Lower leg skin (tissue), 4 donors: ENCODE data around the gene B4GALT7. TPM values are rescaled to one million over a fixed set of nuclear protein-coding genes. Genes with fewer than 3 reads are reported as not detected.
"Not testable (repeated sequence)": the region's sequence is repeated elsewhere in the genome, so short reads cannot be mapped to it uniquely, and the experiment has no call there.

Experiments
- DNase-seq, 2 donors: peaks; one replicate each; pipeline ENCODE4 v3.0.0-alpha.2; 2019; ENCODE audit warnings: low spot score in 2 of 2
- H3K4me3 ChIP-seq: fragments of 200-600 bp; sonication (generic); 2 replicates; pipeline ENCODE4 v1.5.1; 2017; ENCODE audit warnings: mild to moderate bottlenecking, low read depth; ENCODE audit not compliant: poor library complexity, severe bottlenecking
- POLR2A ChIP-seq, 2 donors: fragments of 450-650 bp; IDR thresholded peaks; one replicate each; pipeline ENCODE4 v1.6.1; 2016 to 2017; ENCODE audit warnings: antibody characterized with exemption in 2 of 2, mild to moderate bottlenecking in 1 of 2, moderate library complexity in 1 of 2
- WGBS, 2 donors: methylation state at CpG; one replicate each; pipeline ENCODE4 v1.1.5; 2018; 5-methylcytosine and 5-hydroxymethylcytosine counted together
- intact Hi-C: fragments of 100-400 bp; cut with DNase I; formaldehyde crosslinking; loops from one replicate; pipeline ENCODE4 v1.15.0; 2023; ENCODE audit warnings: low total_unique reads
- total RNA-seq, 4 donors: library from RNA; depleted of rRNA; stranded (reverse); fragments of >200 nt; gene quantifications; one replicate each; pipeline ENCODE4 v1.1.0, GENCODE V29; 2016
- TF ChIP-seq, protein P1 (sequence below), 3 donors: fragments of 450-650 bp; IDR thresholded peaks; one replicate each; pipeline ENCODE4 v1.5.1; 2016; ENCODE audit warnings: antibody characterized with exemption in 3 of 3, mild to moderate bottlenecking in 3 of 3, moderate library complexity in 2 of 3

B4GALT7 gene
- total RNA-seq, 4 donors from 2014 or later, result 11.8 to 17.8 (median 16.4) TPM

DNA sequence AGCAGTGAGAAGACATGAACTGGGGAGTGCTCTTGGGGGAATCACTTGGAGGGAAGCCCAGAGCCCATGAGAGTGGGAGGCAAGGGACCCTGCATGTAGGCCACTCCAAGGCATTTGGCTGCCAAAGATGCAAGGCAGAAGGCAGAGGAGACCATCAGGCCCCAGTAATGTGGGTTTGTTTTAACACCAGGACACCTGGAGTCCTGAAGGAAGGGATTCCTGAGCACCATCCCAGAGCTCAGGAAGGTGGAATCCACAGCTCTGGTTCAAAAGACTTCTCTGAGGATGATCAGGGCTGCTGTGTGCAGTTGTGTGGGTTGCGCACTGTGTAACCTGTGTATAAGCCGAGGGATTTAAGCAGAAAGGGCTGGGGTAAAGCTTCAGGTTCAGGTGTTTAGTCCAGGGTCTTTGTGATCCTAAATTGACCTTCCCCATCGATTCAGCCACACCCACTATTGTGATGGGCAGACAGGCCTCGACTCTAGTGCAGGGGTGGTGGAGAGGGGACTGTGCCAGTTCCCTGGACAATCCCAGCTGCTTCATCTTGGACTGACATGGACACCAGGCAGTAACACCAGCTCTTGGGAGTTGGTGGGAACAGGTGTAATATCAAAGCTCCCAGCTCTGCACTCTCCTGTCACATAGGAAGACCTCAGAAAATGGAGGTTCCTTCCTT, 11.0 kb downstream of the B4GALT7 start:
- 73 to 83% methylated on average over 4 of the region's 4 CpGs for WGBS, 2 donors
- intact Hi-C loops, result no loop called here
- DNase-seq, result no peak
- no peak overlapping the region for H3K4me3 ChIP-seq
- TF ChIP-seq POLR2A (IDR thresholded peaks at IDR 0.05), result no peak
- TF ChIP-seq, protein P1, sequence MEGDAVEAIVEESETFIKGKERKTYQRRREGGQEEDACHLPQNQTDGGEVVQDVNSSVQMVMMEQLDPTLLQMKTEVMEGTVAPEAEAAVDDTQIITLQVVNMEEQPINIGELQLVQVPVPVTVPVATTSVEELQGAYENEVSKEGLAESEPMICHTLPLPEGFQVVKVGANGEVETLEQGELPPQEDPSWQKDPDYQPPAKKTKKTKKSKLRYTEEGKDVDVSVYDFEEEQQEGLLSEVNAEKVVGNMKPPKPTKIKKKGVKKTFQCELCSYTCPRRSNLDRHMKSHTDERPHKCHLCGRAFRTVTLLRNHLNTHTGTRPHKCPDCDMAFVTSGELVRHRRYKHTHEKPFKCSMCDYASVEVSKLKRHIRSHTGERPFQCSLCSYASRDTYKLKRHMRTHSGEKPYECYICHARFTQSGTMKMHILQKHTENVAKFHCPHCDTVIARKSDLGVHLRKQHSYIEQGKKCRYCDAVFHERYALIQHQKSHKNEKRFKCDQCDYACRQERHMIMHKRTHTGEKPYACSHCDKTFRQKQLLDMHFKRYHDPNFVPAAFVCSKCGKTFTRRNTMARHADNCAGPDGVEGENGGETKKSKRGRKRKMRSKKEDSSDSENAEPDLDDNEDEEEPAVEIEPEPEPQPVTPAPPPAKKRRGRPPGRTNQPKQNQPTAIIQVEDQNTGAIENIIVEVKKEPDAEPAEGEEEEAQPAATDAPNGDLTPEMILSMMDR (IDR thresholded peaks at IDR 0.05), result no peak

DNA sequence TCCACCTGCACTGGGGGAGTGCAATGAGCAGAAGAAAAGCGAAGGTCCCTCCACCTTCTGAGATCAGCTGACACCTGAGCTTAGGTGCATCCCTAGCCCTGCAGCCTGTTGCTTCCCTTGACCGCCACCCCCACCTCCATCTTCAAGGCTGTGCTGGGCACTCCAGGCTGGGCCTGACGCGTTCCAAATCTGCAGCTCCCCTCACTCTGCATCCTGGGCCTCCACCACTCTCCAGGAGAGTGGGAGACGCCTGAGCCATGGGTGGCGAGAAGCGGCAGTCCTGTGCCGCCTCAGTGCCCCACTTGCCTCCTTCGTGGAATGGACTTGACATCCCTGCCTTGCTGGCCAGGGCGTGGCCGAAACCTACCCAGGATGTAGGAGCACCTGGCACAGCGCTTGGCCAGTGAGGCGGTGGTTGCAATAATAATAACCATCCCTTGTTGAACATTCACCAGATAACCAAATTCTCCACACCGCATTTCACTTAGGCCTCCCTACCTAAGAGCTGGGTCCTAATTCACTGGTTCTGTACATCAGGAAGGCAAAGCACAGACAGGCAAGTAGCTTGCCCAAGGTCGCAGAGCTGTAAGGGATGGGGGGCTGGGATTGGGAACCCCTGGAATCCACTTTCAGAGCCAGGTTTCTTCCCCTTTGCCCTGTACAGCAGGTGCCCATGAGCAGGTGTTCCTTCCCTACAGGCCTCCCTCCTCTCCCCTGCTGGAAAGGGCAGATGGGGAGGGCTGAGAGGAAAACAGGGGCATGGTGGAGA, 11.7 kb downstream of the B4GALT7 start:
- TF ChIP-seq, protein P1 (IDR thresholded peaks at IDR 0.05), result no peak
- TF ChIP-seq POLR2A (IDR thresholded peaks at IDR 0.05), result no peak
- intact Hi-C loops, result no loop called here
- no peak for DNase-seq
- WGBS, 2 donors, result 80 to 90% methylated on average over 13 to 14 of the region's 15 CpGs
- no peak overlapping the region for H3K4me3 ChIP-seq

DNA sequence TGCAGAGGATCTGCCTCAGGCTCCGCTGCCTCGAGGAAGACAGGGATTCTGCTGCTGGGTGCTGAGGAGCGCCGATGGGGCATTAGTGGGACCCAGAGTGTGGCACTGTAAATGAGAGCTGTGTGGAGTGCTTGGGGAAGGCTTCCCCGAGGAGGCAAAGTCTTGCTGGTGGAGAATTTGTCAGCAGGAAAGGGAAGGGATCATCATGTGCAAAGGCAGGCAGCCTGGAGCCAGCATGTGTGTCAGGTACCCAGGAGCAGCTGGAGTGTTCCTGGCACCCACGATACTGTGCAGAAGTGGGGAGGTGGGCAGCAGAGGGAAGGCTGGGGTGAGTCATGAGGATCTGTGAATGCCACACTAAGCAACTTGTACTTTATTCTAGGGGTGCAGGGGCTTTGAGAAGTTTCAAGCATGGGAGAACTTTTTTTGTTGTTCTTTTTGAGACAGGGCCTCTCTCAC, 12.3 kb downstream of the B4GALT7 start:
- DNase-seq, result no peak
- H3K4me3 ChIP-seq, result no peak overlapping the region
- TF ChIP-seq POLR2A (IDR thresholded peaks at IDR 0.05), result no peak
- TF ChIP-seq, protein P1 (IDR thresholded peaks at IDR 0.05), result no peak
- intact Hi-C loops, result no loop called here
- WGBS, 2 donors, result 74 to 80% methylated on average over 6 of the region's 6 CpGs

DNA sequence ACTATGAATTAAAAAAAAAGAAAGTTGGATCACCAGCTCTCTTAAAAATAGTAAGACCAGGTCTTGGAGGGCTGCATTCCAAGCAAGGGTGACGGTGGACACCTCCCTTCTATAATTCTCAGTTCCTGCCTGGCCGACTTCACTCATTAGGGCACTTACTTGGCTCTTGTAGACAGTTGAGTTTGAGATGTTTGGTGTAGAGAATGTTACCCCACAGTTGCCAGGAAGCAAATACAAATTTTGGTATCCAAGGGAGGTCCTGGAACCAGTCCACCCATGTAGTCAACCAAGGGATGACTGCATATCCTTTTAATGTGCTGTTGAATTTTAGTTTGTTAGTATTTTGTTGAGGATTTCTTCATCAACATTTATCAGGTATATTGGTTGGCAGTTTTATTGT, 20.6 kb downstream of the B4GALT7 start:
- 39 to 48% methylated on average over 2 of the region's 2 CpGs for WGBS, 2 donors
- intact Hi-C loops, result no loop called here
- no peak for TF ChIP-seq POLR2A (IDR thresholded peaks at IDR 0.05)
- TF ChIP-seq, protein P1 (IDR thresholded peaks at IDR 0.05), result no peak

DNA sequence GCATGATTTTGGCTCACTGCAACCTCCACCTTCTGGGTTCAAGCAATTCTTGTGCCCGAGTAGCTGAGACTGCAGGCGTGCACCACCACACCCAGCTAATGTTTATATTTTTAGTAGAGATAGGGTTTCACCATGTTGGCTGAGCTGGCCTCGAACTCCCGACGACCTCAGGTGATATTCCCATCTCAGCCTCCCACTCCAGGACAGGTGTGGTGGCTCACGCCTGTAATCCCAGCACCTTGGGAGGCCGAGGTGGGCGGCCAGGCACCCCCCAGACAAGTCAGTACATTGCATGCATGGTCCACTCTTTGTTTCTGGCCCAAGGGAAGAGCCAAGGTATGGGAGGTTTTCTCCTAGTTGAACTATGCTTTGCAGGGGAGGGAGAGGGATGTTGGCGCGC, 24.2 kb downstream of the B4GALT7 start:
- DNase-seq, H3K4me3 ChIP-seq, intact Hi-C loops: not testable (repeated sequence)
- 99% methylated on average over 10 of the region's 10 CpGs for WGBS, 2 donors

More for the DNA sequence above, 20.6 kb downstream of the B4GALT7 start:
- no peak for DNase-seq
- no peak overlapping the region for H3K4me3 ChIP-seq

DNA sequence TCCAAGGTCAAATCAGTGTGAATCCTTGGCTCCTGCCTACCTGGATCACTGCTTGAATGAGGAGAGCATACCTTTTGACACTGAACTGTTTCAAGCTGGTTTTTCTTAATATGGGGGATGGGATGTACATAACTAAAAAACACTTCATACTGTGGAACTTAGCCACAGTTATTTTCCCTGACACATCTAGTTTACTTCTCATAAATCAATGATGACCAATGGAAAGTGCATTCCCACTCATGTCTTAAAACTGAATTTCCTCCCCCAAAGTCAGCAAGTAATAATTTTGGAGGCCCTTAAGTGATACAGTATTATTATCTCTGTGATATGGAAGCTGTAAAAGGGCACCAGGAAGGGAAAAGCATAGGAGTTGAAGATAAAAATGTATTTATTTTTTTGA, 30.3 kb downstream of the B4GALT7 start:
- DNase-seq, intact Hi-C loops, H3K4me3 ChIP-seq: not testable (repeated sequence)

DNA sequence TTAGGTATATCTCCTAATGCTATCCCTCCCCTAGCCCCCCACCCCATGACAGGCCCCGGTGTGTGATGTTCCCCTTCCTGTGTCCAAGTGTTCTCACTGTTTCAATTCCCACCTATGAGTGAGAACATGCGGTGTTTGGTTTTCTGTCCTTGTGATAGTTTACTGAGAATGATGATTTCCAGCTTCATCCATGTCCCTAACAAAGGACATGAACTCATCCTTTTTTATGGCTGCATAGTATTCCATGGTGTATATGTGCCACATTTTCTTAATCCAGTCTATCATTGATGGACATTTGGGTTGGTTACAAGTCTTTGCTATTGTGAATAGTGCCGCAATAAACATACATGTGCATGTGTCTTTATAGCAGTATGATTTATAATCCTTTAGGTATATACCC, 35.0 kb downstream of the B4GALT7 start:
- intact Hi-C loops, DNase-seq, H3K4me3 ChIP-seq: not testable (repeated sequence)
- WGBS, 2 donors, result 97 to 98% methylated on average over 3 of the region's 3 CpGs

GRCh38 chr5:177645462-177645861, 45.5 kb downstream of the B4GALT7 start:
- DNase-seq, H3K4me3 ChIP-seq, intact Hi-C loops: not testable (repeated sequence)
- 100% methylated on average over 1 of the region's 1 CpG; no CpG with 5 or more reads in 1 of the 2 donors for WGBS, 2 donors

- H3K4me3 ChIP-seq, intact Hi-C loops, DNase-seq: not testable (repeated sequence)
- 87 to 95% methylated on average over 2 of the region's 2 CpGs for WGBS, 2 donors
Observed at GRCh38 chr5:177651235-177651634, 51.3 kb downstream of the B4GALT7 start.

- H3K4me3 ChIP-seq, DNase-seq, intact Hi-C loops: not testable (repeated sequence)
- 18 to 23% methylated on average over 2 of the region's 2 CpGs for WGBS, 2 donors
Observed at GRCh38 chr5:177657846-177658245, 57.9 kb downstream of the B4GALT7 start.
